H1 (cell line): ENCODE data around the gene TCF4. TPM values are rescaled to one million over a fixed set of nuclear protein-coding genes. Genes with fewer than 3 reads are reported as not detected.

Experiments used
- CTCF ChIA-PET: fragments of 300-600 bp; sonication (Branson Sonifier 250); formaldehyde crosslinking; loops from one replicate; lab custom pipeline; 2021; ENCODE audit not compliant: partially characterized antibody; lab: Charles Lee
- POLR2A ChIA-PET: fragments of 300-600 bp; sonication (Branson Sonifier 250); formaldehyde crosslinking; loops from one replicate; lab custom pipeline; 2021; ENCODE audit warnings: inconsistent platforms; ENCODE audit not compliant: partially characterized antibody; lab: Charles Lee
- DNase-seq, 2 experiments: peaks; one replicate each; pipeline versions ENCODE4 v3.0.0 to v3.0.0-alpha.2; 2010 to 2022; ENCODE audit warnings: low spot score in 2 of 2, low read depth in 1 of 2, mixed read lengths in 1 of 2
- FAIRE-seq: peaks from 2 replicates; lab custom pipeline; 2011; peaks lifted over from hg19 to GRCh38; lab: Jason Lieb, UNC
- H2AFZ ChIP-seq: 2 replicates; pipeline ENCODE4 v1.8.1; 2012; ENCODE audit warnings: low read length, inconsistent platforms
- H2AK5ac ChIP-seq: 2 replicates; pipeline ENCODE4 v1.6.1; 2013; ENCODE audit warnings: low read depth, low read length
- H2BK120ac ChIP-seq: replicated peaks from 2 replicates; pipeline ENCODE3; 2013; ENCODE audit warnings: low read depth, low read length, inconsistent platforms
- H2BK12ac ChIP-seq: 2 replicates; pipeline ENCODE4 v1.6.1; 2013; ENCODE audit warnings: low read depth, low read length
- H2BK15ac ChIP-seq: 2 replicates; pipeline ENCODE4 v1.6.1; 2013; ENCODE audit warnings: low read length
- H2BK20ac ChIP-seq: 2 replicates; pipeline ENCODE4 v1.6.1; 2013; ENCODE audit warnings: low read length
- H2BK5ac ChIP-seq: 2 replicates; pipeline ENCODE4 v1.6.1; 2013; ENCODE audit warnings: low read depth, low read length
- H3K14ac ChIP-seq: 2 replicates; pipeline ENCODE4 v1.6.1; 2013; ENCODE audit warnings: inconsistent platforms; ENCODE audit not compliant: insufficient read length
- H3K18ac ChIP-seq: 2 replicates; pipeline ENCODE4 v1.6.1; 2013; ENCODE audit warnings: low read length; ENCODE audit errors: extremely low read depth
- H3K23ac ChIP-seq: 2 replicates; pipeline ENCODE4 v1.6.1; 2013; ENCODE audit warnings: inconsistent platforms; ENCODE audit not compliant: insufficient read length
- H3K23me2 ChIP-seq: 2 replicates; pipeline ENCODE4 v1.6.1; 2013; ENCODE audit warnings: low read depth, low read length
- H3K27ac ChIP-seq: 2 replicates; pipeline ENCODE4 v1.6.1; 2011; ENCODE audit warnings: low read depth, low read length, inconsistent platforms
- H3K27me3 ChIP-seq, 4 experiments: replicated peaks in 1 of 4; 1 replicate in 1 of 4; 2 replicates in 3 of 4; pipeline versions ENCODE4 v1.6.1 to v1.8.1; 2011 to 2013; ENCODE audit warnings: low read length in 3 of 4, mild to moderate bottlenecking in 3 of 4, inconsistent platforms in 2 of 4, mixed read lengths in 2 of 4, moderate library complexity in 1 of 4; ENCODE audit not compliant: control insufficient read depth in 3 of 4, insufficient read depth in 3 of 4; ENCODE audit errors: extremely low read depth in 1 of 4
- H3K36me3 ChIP-seq, 4 experiments: 2 replicates each; pipeline versions ENCODE4 v1.6.1 to v1.8.1; 2011 to 2013; ENCODE audit warnings: mild to moderate bottlenecking in 4 of 4, low read length in 3 of 4, moderate library complexity in 2 of 4, control low read depth in 1 of 4, inconsistent platforms in 1 of 4; ENCODE audit not compliant: insufficient read depth in 4 of 4, control insufficient read depth in 2 of 4
- H3K4ac ChIP-seq: replicated peaks from 2 replicates; pipeline ENCODE3; 2013; ENCODE audit warnings: low read length, low read depth, mixed read lengths, inconsistent platforms; ENCODE audit not compliant: insufficient read length
- H3K4me1 ChIP-seq, 4 experiments: replicated peaks in 1 of 4; 1 replicate in 1 of 4; 2 replicates in 3 of 4; pipeline versions ENCODE4 v1.6.1 to v1.8.1; 2011 to 2013; ENCODE audit warnings: low read length in 3 of 4, inconsistent platforms in 2 of 4, mixed read lengths in 1 of 4; ENCODE audit not compliant: insufficient read depth in 4 of 4, control insufficient read depth in 3 of 4
- H3K4me2 ChIP-seq, 2 experiments: 2 replicates each; pipeline versions ENCODE4 v1.6.1 to v1.8.1; 2011 to 2013; ENCODE audit warnings: low read depth in 2 of 2, low read length in 2 of 2, control low read depth in 1 of 2, inconsistent platforms in 1 of 2, mild to moderate bottlenecking in 1 of 2; ENCODE audit not compliant: insufficient read depth in 1 of 2
- H3K4me3 ChIP-seq, 4 experiments: fragments of 200-600, 300-600 bp in 1 of 4; sonication (generic), shearing (Covaris generic), sonication (Bioruptor Twin) in 1 of 4; 2 replicates each; pipeline versions ENCODE4 v1.5.1 to v1.8.1; 2011 to 2016; ENCODE audit warnings: low read length in 4 of 4, low read depth in 3 of 4, control low read depth in 2 of 4, inconsistent platforms in 2 of 4, mild to moderate bottlenecking in 2 of 4, mixed read lengths in 1 of 4, moderate library complexity in 1 of 4; ENCODE audit not compliant: insufficient read depth in 2 of 4; ENCODE audit errors: extremely low read depth in 1 of 4
- H3K56ac ChIP-seq: replicated peaks from 2 replicates; pipeline ENCODE3; 2013; ENCODE audit warnings: low read depth, mild to moderate bottlenecking, mixed read lengths, low read length, inconsistent platforms; ENCODE audit not compliant: insufficient read length
- H3K79me1 ChIP-seq: 2 replicates; pipeline ENCODE4 v1.6.1; 2013; ENCODE audit warnings: low read depth, low read length, control low read depth
- H3K79me2 ChIP-seq, 2 experiments: 2 replicates each; pipeline versions ENCODE4 v1.6.1 to v1.8.1; 2012 to 2013; ENCODE audit warnings: low read length in 2 of 2, mild to moderate bottlenecking in 2 of 2, inconsistent platforms in 1 of 2; ENCODE audit not compliant: insufficient read depth in 2 of 2, control insufficient read depth in 1 of 2
- H3K9ac ChIP-seq, 4 experiments: replicated peaks in 1 of 4; 1 replicate in 1 of 4; 2 replicates in 3 of 4; pipeline versions ENCODE4 v1.6.1 to v1.8.1; 2011 to 2013; ENCODE audit warnings: low read depth in 3 of 4, low read length in 3 of 4, control low read depth in 2 of 4, mild to moderate bottlenecking in 2 of 4, moderate library complexity in 2 of 4, inconsistent platforms in 1 of 4; ENCODE audit errors: extremely low read depth in 1 of 4
- H3K9me3 ChIP-seq, 2 experiments: 2 replicates each; pipeline versions ENCODE4 v1.6.1 to v1.8.1; 2012 to 2013; ENCODE audit warnings: mild to moderate bottlenecking in 2 of 2, moderate library complexity in 2 of 2, control low read depth in 1 of 2, inconsistent platforms in 1 of 2, low read depth in 1 of 2, low read length in 1 of 2, mixed read lengths in 1 of 2; ENCODE audit not compliant: insufficient read depth in 2 of 2
- H4K20me1 ChIP-seq, 2 experiments: replicated peaks in 1 of 2; 2 replicates each; pipeline versions ENCODE3 to v1.8.1; 2011 to 2013; ENCODE audit warnings: inconsistent platforms in 2 of 2, low read length in 2 of 2, mild to moderate bottlenecking in 1 of 2; ENCODE audit not compliant: insufficient read depth in 2 of 2, control insufficient read depth in 1 of 2
- H4K5ac ChIP-seq: 2 replicates; pipeline ENCODE4 v1.6.1; 2013; ENCODE audit warnings: low read length, low read depth, mixed read lengths, inconsistent platforms; ENCODE audit not compliant: insufficient read length
- H4K8ac ChIP-seq: 2 replicates; pipeline ENCODE4 v1.8.0; 2013; ENCODE audit warnings: mild to moderate bottlenecking, moderate library complexity, low read length, inconsistent platforms; ENCODE audit not compliant: insufficient read depth; ENCODE audit errors: extremely low read depth
- H4K91ac ChIP-seq: replicated peaks from 2 replicates; pipeline ENCODE3; 2013; ENCODE audit warnings: low read length, mixed read lengths, inconsistent platforms; ENCODE audit not compliant: insufficient read length
- BACH1 ChIP-seq: IDR thresholded peaks from 2 replicates; pipeline ENCODE4 v1.6.1; 2012; ENCODE audit warnings: low read length, improper control_type of control experiment
- CTBP2 ChIP-seq: IDR thresholded peaks from 2 replicates; pipeline ENCODE4 v1.7.0; 2011; ENCODE audit warnings: borderline replicate concordance, mild to moderate bottlenecking, moderate library complexity, mixed read lengths, low read length; ENCODE audit not compliant: insufficient read depth, insufficient read length
- JUND ChIP-seq: IDR thresholded peaks from 2 replicates; pipeline ENCODE4 v1.6.1; 2011; ENCODE audit warnings: mild to moderate bottlenecking, improper control_type of control experiment, low read length
- KDM5A ChIP-seq: fragments of 200-600 bp; IDR thresholded peaks from 2 replicates; pipeline ENCODE4 v1.7.1; 2012; ENCODE audit warnings: mild to moderate bottlenecking, low read length, inconsistent platforms, mixed read lengths
- POLR2A ChIP-seq, 2 experiments: IDR thresholded peaks; 1 replicate in 1 of 2; 2 replicates in 1 of 2; pipeline ENCODE4 v1.6.1; 2011; ENCODE audit warnings: low read depth in 2 of 2, low read length in 2 of 2, mild to moderate bottlenecking in 2 of 2; ENCODE audit errors: control extremely low read depth in 1 of 2
- SIN3A ChIP-seq, 2 experiments: IDR thresholded peaks in 1 of 2; conservative IDR thresholded peaks in 1 of 2; 2 replicates each; pipeline ENCODE4 v1.6.1; 2011 to 2012; ENCODE audit warnings: low read length in 2 of 2, improper control_type of control experiment in 1 of 2, low read depth in 1 of 2, mild to moderate bottlenecking in 1 of 2
- SP2 ChIP-seq: IDR thresholded peaks from 2 replicates; pipeline ENCODE4 v1.6.1; 2012; ENCODE audit warnings: mild to moderate bottlenecking, low read length, inconsistent platforms
- SP4 ChIP-seq: IDR thresholded peaks from 2 replicates; pipeline ENCODE4 v1.6.1; 2012; ENCODE audit warnings: low read length, inconsistent platforms
- SRF ChIP-seq: IDR thresholded peaks from 2 replicates; pipeline ENCODE4 v1.6.1; 2011; ENCODE audit warnings: mild to moderate bottlenecking, low read depth, low read length, moderate library complexity
- SUZ12 ChIP-seq: fragments of 200-600 bp; sonication (generic); IDR thresholded peaks from 2 replicates; pipeline ENCODE4 v1.6.1; 2012; ENCODE audit warnings: mild to moderate bottlenecking, inconsistent platforms, low read length, moderate library complexity, mixed read lengths
- ZNF274 ChIP-seq: IDR thresholded peaks from 2 replicates; pipeline ENCODE4 v1.7.0; 2012; ENCODE audit warnings: low read length, borderline replicate concordance; ENCODE audit errors: extremely low read depth
- WGBS, 2 experiments: shearing (Covaris generic) in 1 of 2; methylation state at CpG; one replicate each; pipeline versions ENCODE4 v1.1.6 to v1.1.7; 2013 to 2015; ENCODE audit warnings: low lambda C conversion rate in 2 of 2, mixed read lengths in 2 of 2, inconsistent platforms in 1 of 2, low coverage in 1 of 2, missing lambda C conversion rate in 1 of 2; ENCODE audit not compliant: insufficient replicate concordance in 2 of 2, insufficient coverage in 1 of 2, insufficient read length in 1 of 2; ENCODE audit errors: extremely low coverage in 1 of 2, missing lambda C conversion rate in 1 of 2; 5-methylcytosine and 5-hydroxymethylcytosine counted together
- polyA plus RNA-seq, 7 experiments: library from polyadenylated mRNA; depleted of rRNA in 3 of 7; stranded (reverse) in 5 of 7; unstranded in 2 of 7; fragments of >200 nt in 5 of 7; fragments of 200-250 nt in 2 of 7; gene quantifications; 1 replicate in 5 of 7; 2 replicates in 1 of 7; 4 replicates in 1 of 7; pipeline versions ENCODE4 v1.2.1 to v1.2.3, GENCODE V29; 2011 to 2013; ENCODE audit warnings: missing spikeins in 2 of 7, mixed read lengths in 2 of 7
- total RNA-seq: library from RNA; stranded (reverse); fragmentation: NEBNext Ultra II Directional; extraction: Animal tissue kit (Norgen Biotek cat#: 25700); gene quantifications from 2 replicates; pipeline ENCODE4 v1.2.1, GENCODE V29; 2021

Gene TCF4
- total and polyA plus RNA-seq, 2 of the 8 experiments (the other 6 are each of a cell fraction or from before 2014, with no cell fraction given) = 59.3 to 118 TPM

- H2BK12ac ChIP-seq = no peak overlapping the region
- no peak overlapping the region for H3K4ac ChIP-seq
- no peak overlapping the region for H2AFZ ChIP-seq
- H2BK5ac ChIP-seq = no peak overlapping the region
- peaks cover 7% of the 10 kb centered on the region for H3K23me2 ChIP-seq
- ChIA-PET CTCF (interaction anchor here (1.6 kb wide), 1 partner anchor 19 kb away, joined by 3 read pairs; no protein-coding TSS in a partner anchor), POLR2A (no interaction called here)
- peaks cover 0 to 9% (median 5%) of the 10 kb centered on the region in 4 experiments; a peak in 3 of 7 replicates for H3K4me1 ChIP-seq
- H4K91ac ChIP-seq = no peak overlapping the region
- DNase-seq (no peak), FAIRE-seq (no peak)
- no peak overlapping the region for H3K14ac ChIP-seq
- peaks cover 2 to 6% of the 10 kb centered on the region in 2 experiments for H4K20me1 ChIP-seq
- H3K27ac ChIP-seq = no peak overlapping the region
- no peak overlapping the region for H3K9ac ChIP-seq
- no peak overlapping the region for H3K56ac ChIP-seq
- no peak overlapping the region for H4K5ac ChIP-seq
- H3K4me2 ChIP-seq = no peak overlapping the region; a peak in 1 of 4 replicates
- H3K23ac ChIP-seq = no peak overlapping the region
- no peak overlapping the region for H3K4me3 ChIP-seq
- peaks cover 0 to 26% of the 10 kb centered on the region in 2 experiments; a peak in 2 of 4 replicates for H3K79me2 ChIP-seq
- no peak overlapping the region for H2BK20ac ChIP-seq
- H3K9me3 ChIP-seq = no peaks in the 10 kb centered on the region
- no peaks in the 10 kb centered on the region for H3K27me3 ChIP-seq
- H3K36me3 ChIP-seq = no peaks in the 10 kb centered on the region
- H3K18ac ChIP-seq = no peak overlapping the region
- H2AK5ac ChIP-seq = no peak overlapping the region
- 88% methylated on average over 5 of the region's 5 CpGs; no CpG with 5 or more reads in 1 of the 2 experiments for WGBS, 2 experiments
- no peak for TF ChIP-seq SP2
- no peak for TF ChIP-seq JUND
- no peak for TF ChIP-seq KDM5A
- TF ChIP-seq SIN3A (conservative IDR thresholded peaks at IDR 0.05 in 1 of 2, IDR thresholded peaks at IDR 0.05 in 1 of 2; ENCODE audit: low read depth in 1 of 2, low read length in 2 of 2) = no peak
- no peak for TF ChIP-seq CTBP2
- TF ChIP-seq POLR2A (IDR thresholded peaks at IDR 0.05; ENCODE audit: control extremely low read depth in 1 of 2, low read depth in 2 of 2, low read length in 2 of 2) = no peak
- TF ChIP-seq BACH1 = no peak
- TF ChIP-seq SUZ12 = no peak
- no peak for TF ChIP-seq SRF
- TF ChIP-seq SP4 = no peak
- TF ChIP-seq ZNF274 = no peak
- no peaks in the 10 kb centered on the region for H3K79me1 ChIP-seq
- H2BK120ac ChIP-seq = no peak overlapping the region
- H4K8ac ChIP-seq = no peak overlapping the region
- no peak overlapping the region for H2BK15ac ChIP-seq
Measured at GRCh38 chr18:55324166-55324565, 263.8 kb downstream of the TCF4 start.
